SH-SY5Y (cell line): ENCODE measurements around the gene PCK1.

Experiments used
- GATA2 ChIP-seq: IDR thresholded peaks from 2 replicates; pipeline ENCODE4 v1.6.1; 2011; ENCODE audit warnings: mild to moderate bottlenecking, low read depth, low read length
- GATA3 ChIP-seq: IDR thresholded peaks from 2 replicates; pipeline ENCODE4 v1.6.1; 2011; ENCODE audit warnings: low read depth, mild to moderate bottlenecking, low read length, moderate library complexity

Gene PCK1

DNA sequence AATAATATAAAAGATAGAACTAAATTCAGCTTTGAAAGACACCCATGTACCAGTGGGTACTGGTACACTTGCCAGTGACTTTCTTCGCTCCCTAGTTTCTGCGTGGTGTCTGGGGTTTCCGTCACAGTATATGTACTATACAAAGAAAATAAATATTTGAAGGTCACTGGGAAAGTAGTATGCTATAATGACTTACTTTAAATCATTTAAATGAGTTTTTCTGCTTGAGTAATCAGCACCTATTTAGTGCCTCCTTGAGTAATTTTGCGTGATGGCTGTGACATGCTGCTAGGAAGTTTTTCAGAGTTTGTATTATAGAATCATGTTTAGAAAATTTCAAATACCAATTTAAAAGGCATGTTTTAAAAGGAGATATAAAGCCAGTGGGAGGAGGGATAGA is 32.8 kb upstream of the PCK1 start:
- no peak for TF ChIP-seq GATA2

DNA sequence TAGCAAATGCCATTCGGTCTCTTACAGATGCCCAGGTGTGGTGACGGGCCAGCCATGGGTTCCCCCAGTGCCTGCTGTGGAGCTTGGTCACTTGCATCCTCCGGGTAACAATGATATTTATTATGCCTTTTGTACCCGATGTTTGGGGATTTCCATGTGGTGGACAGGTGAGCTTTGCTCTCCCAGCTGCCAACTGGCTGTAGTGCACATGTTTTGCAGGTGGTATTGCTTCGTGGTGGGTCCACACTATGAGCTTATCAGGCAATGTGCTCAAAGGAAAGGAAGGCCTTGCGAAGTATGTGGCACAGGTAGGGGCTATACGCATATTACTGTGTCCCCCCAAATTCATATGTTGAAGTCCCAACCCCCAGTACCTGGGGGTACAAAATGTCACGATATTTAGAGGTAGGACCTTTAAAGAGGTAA is 31.7 kb upstream of the PCK1 start:
- TF ChIP-seq GATA3 (no peak), GATA2 (no peak)

DNA sequence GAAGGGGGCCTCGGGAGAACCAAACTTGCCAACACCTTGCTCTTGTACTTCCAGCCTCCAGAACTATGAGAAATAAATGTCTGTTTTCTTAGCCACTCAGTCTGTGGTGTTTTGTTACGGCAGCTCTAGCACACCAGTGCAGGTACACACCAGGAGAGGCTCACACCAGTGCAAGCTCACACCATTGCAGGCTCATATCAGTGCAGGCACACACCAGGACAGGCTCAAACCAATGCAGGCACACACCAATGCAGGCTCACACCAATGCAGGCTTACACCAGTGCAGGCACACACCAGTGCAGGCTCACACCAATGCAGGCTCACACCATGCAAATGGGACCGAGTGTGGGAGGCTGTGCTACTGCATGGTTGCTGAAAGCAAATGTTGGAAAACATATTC is 31.1 kb upstream of the PCK1 start:
- TF ChIP-seq GATA2 (no peak), GATA3 (no peak)

DNA sequence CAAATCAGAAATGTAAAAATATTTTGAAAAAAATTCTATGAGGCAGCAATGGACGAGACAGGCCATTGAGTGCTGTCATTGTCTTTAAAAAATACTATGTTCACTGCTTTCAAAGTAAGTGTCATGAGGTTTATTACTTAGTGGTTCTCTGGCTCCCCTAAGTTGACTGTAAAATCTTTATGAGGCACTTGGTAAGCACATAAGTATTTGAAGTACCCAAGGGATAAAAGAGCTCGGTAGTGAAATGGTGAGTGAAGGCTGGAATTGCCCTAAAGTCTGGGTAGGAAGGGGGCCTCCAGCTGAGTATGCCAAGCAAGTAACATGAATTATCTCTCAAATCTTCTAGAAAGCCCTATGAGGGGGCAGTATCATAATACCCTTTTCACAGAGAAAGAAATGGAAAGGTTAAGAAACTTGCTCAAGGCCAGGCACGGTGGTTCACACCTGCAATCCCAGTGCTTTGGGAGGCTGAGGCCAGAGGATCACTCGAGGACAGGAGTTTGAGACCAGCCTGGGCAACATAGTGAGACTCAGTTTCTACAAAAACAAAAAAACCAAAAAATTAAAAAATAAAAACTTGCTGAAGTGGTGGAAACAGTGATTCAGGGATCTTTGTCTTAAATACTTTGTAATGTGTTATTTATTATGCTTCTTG is 30.5 kb upstream of the PCK1 start:
- TF ChIP-seq GATA3 (no peak), GATA2 (no peak)

DNA sequence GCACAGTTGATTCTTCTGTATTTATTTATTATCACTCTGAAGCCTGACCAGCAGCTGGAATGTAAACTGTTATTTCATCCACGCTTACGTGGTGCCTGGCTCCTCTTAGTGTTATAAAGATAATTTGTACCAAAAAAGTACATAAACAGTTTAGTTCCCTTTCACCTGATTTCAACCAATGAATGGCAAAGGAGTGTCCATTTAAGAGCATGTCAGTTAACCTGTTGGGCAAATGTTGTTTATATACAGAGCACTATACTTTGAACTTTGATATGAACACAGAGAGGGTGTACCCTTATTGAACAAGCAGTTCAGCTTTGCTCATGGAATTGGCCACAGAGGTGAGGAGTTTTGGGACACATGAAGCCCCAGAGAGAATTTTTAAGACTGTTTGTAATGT is 28.8 kb upstream of the PCK1 start:
- TF ChIP-seq GATA3 (no peak), GATA2 (no peak)

DNA sequence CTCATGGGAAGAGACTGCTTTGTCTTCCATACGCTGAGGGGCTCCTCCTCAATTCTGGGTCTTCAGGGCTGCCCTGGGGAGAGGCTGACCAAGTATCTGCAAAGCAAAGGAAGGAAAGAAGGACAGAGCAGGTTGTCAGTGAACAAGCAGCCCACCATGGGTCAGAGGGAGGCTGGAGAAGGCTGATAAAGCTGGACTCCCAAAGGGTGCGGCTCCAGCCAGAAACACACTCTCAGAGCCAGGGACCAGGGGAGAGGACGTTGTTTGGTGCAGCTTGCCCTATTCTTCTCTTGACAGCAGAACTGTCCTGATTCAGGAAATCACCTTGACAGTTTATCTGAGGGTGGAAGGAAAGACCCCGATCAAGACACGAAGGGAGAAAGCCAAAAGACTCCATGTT is 25.6 kb upstream of the PCK1 start:
- TF ChIP-seq GATA2 (no peak), GATA3 (no peak)

DNA sequence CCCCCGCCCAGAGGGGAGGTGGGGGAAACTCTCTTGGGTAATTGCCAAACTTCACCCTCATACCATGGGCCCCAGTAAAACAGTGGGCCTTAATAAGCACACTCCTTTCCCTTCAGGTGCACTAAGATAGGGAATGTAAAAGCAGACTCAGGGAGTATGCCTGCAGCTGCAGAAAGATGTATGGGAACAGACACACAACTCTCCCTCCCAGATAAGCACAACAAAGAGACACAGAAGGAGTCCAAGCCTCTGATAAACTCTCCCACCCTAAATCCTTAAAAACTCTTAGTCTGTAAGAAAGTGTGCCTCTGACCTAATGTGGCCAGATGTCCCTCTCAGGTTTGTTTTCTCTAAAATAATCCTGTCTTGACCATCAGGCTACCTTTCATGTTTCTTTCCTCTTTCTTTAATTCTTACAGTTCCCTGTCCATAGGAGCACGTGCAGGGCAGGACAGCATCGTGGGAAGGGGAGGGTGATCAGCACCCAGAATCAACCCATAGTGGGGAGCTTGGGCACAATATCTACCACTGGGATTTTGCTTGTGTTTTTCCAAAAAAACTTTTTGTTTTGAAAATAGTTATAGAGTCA is 24.7 kb upstream of the PCK1 start:
- TF ChIP-seq GATA3: no peak
- TF ChIP-seq GATA2: no peak

DNA sequence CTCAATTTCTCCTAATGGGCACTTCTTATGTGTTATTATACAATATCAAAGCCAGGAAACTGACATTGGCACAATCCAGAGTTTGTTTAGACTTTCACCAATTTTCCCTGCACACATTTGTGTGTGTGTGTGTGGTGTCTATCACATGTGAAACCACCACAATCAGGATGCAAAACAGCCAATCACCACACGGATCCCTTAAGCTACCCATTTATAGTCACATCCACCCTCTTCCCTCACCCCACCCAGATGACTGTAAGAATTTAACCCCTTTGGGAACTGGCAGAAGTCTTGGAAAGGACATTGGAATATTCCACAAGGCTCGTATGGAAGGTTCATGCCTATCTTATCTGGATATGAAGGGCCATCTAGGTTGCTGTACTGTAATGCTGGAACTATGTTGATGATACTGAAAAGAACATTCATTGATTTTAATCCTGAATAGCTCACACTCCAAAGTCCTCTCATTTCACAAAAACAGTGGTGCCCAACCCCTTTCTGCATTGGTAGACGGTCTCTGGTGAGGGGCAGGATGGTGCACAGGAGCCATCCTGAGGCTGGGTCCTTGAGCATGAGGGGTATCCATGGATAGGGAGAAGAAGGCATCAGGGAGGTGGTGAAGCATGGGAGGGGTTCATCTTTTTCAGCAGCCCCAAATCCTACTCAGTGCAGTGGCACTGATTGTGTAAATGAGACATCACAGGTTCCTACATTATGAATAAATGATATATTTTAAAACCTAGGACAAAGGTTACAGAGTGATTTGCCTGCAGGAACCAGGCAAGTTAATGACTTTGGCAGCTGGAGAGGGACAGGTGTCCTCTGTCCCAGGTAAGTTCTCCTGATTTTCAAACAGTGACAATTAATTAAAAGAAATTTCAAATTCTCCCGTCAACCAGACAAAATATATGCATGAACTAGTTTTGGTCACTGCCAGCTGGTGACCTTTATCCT is 23.9 kb upstream of the PCK1 start:
- TF ChIP-seq GATA3 (no peak), GATA2 (no peak)

DNA sequence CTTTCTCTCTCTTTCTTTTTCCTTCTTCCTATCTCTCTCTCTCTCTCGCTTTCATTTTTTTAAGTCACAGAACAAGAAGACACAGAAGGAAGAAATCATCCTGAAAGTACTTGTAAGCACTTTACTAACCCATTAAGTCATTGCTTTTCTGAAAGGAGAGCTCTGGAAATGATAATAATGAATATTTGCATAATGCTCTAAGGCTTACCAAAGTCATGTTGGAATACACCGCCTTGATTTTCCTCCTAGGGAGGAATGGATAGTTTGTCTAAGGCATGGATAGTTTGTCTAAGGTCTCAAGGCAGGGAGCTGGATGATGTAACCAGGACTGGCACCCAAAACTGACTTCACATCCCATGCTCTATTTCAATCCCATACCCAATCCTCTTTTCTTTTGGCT is 23.1 kb upstream of the PCK1 start:
- TF ChIP-seq GATA3: no peak
- TF ChIP-seq GATA2: no peak

DNA sequence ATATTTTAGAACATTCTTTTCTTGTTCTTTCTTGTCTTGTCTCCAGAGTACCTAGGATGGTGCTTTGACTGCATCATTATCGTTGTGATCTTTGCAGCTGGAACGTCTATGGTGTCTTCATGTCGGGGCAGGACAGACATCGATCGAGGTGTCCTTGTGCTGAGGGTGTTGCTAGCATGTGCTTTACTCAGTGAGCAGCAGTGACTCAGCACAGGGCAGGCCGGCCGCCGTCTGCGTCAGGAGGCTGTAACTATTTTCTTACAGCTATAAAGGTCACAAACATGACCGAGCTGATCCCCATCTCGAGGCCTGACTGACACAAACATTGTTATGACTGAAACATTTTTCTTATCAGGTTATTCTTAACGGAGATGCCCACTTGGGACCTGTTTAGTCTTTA is 21.0 kb upstream of the PCK1 start:
- no peak for TF ChIP-seq GATA3
- TF ChIP-seq GATA2: no peak

DNA sequence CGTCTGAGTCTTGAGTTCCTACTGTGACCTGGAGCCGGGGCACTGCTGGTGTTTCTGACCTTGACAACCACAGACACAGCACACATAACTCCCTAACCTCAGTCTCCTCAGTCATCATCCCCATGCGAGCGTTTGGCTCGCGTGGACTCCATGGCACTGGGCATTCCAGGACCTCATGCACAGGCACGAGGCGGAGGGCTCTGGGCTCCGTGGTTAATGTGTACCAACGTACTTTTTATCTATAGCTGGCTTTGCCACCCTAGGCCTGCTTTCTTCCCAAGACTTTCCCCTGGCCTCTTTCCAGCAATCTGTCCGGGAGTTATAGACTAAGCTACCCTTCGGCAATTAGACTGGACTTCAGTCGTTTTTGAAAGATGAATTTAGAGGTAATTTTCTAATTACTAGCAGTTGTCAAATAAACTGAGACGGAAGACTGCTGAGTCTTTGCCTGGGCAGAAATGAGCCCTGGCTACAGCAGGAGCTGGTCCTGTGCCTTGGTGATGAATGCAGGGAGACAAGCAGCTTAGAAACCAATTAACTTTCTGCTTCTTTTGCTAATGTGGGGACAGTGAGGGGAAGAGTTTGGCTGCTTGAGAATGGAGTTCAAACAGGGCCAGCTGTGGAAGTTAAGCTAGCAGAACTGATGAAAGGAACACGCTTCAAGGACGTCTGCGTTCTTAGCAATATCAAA is 19.9 kb upstream of the PCK1 start:
- TF ChIP-seq GATA2 (no peak), GATA3 (no peak)

DNA sequence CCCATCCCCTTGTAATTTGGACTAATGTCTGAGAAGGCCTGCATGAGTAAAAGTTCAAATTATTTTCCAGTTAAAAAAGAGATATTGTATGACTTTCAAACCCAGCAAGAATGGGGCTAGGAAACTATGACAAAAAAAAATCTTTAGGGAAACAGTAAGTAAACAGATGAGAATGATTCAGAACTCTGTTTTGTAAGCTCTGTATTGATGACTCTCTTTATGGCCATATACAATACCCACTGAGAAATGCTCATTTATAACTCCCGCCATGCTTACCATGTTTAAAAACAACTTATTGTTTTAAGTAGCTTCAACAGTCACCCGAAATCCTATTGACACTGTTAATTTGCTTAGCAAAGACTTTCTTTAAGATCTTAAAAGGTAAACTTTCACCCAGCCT is 17.2 kb upstream of the PCK1 start:
- no peak for TF ChIP-seq GATA2
- no peak for TF ChIP-seq GATA3

DNA sequence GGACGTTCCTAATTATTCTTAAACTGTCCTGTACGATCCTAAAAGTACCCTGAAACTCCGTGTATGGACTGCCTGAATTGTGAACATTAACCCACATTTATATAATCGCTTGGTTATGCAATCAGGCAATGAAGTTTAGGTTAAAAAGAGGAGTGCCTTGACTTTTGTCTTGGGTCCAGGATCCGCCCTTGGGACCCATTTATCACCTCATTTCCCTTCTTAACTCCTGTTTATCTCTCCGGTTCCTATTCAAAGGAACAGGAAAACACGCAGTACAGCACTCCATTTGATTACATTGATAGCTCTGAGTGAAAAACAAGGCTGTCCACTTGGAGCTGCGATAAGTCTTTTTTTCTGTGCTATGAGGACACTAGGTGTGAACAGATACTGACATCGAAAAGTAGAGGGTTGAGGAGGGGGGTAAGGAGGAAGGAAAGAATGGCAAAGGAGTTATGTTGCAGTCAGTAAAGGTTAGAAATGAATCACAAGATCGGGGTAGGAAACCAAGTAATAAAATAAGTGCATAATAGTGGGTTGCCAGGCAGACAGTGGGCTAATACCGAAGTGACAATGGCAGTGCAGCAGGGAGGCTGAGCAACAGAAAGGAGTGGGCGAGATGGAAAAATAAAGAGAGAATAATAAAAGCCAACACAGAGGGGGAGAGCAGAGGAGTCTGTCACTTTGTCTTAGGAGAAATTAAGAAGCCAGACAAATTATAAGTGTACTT is 15.9 kb upstream of the PCK1 start:
- no peak for TF ChIP-seq GATA2
- no peak for TF ChIP-seq GATA3

DNA sequence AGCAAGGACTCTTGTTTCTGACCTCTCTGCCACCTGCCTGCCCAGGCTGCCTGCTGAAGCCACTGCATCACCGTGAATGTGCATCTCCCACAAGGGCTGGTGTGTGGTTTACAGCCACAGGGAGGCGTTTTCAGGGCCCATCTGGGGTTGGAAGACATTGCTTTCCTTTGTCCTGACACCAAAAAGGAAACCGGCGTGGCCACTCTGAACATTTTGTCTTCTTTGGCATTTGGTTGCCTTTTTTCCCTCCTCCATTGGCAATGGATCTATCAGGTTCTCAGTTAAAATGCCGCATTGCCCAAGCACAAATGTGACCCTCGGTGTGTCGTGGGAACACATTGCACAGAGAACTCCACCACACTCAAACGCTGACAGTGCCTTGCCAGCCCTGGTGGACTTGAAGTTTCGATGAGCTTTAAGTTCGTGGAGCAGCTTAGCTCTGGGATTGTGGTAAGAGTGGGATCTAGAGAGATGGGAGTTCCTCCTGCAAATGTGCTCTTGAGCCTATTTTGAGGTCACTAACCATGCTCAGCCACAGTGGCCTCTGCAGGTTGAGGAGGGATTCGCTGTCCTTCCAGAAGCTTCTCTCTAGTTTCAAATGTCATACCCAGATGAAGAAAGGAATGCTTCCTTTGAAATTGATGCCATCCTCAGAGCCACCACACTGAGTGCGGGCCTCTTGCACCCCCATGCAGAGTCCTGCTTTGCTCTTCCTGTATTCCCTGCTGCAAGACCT is 14.8 kb upstream of the PCK1 start:
- no peak for TF ChIP-seq GATA2
- TF ChIP-seq GATA3: no peak
